Osteocyte (in vitro differentiated cells): ENCODE measurements around the gene ARHGEF26. TPM values are rescaled to one million over a fixed set of nuclear protein-coding genes. Genes with fewer than 3 reads are reported as not detected.

ENCODE experiments used
- DNase-seq: peaks from one replicate; pipeline ENCODE4 v3.0.0; 2021; ENCODE audit warnings: mixed read lengths; ENCODE audit not compliant: unreplicated experiment; ENCODE audit errors: extremely low spot score
- H3K27ac Mint-ChIP-seq: one replicate; pipeline ENCODE4 v1.8.0; 2021; ENCODE audit warnings: mild to moderate bottlenecking, mixed read lengths; ENCODE audit not compliant: unreplicated experiment
- H3K27me3 Mint-ChIP-seq: one replicate; pipeline ENCODE4 v1.8.0; 2021; ENCODE audit warnings: mixed read lengths; ENCODE audit not compliant: unreplicated experiment
- H3K36me3 Mint-ChIP-seq: one replicate; pipeline ENCODE4 v1.8.0; 2021; ENCODE audit warnings: mixed read lengths; ENCODE audit not compliant: unreplicated experiment
- H3K4me1 Mint-ChIP-seq: one replicate; pipeline ENCODE4 v1.8.0; 2021; ENCODE audit warnings: mixed read lengths; ENCODE audit not compliant: unreplicated experiment
- H3K4me3 Mint-ChIP-seq: one replicate; pipeline ENCODE4 v1.8.0; 2021; ENCODE audit warnings: mild to moderate bottlenecking, moderate library complexity, mixed read lengths; ENCODE audit not compliant: unreplicated experiment
- H3K9me3 Mint-ChIP-seq: one replicate; pipeline ENCODE4 v1.8.0; 2021; ENCODE audit warnings: mixed read lengths; ENCODE audit not compliant: unreplicated experiment
- CTCF ChIP-seq: fragments of 200-600 bp; sonication (generic); IDR thresholded peaks from 2 replicates; pipeline ENCODE4 v1.5.0; 2021; ENCODE audit warnings: antibody characterized with exemption, mild to moderate bottlenecking, moderate library complexity
- total RNA-seq: library from RNA; stranded (reverse); gene quantifications from 2 replicates; pipeline ENCODE4 v1.2.1, GENCODE V29; 2021

Gene ARHGEF26
- total RNA-seq, 1 donor from 2014 or later: 5.4 TPM

- no peak for TF ChIP-seq CTCF
- H3K4me3 Mint-ChIP-seq: no peak overlapping the region
- H3K27ac Mint-ChIP-seq: no peak overlapping the region
- H3K4me1 Mint-ChIP-seq: peaks cover 30% of the 10 kb centered on the region
- DNase-seq: no peak
- no peaks in the 10 kb centered on the region for H3K27me3 Mint-ChIP-seq
- no peaks in the 10 kb centered on the region for H3K36me3 Mint-ChIP-seq
- no peaks in the 10 kb centered on the region for H3K9me3 Mint-ChIP-seq
Measured at GRCh38 chr3:154229217-154229590, 108.0 kb downstream of the ARHGEF26 start.

DNA sequence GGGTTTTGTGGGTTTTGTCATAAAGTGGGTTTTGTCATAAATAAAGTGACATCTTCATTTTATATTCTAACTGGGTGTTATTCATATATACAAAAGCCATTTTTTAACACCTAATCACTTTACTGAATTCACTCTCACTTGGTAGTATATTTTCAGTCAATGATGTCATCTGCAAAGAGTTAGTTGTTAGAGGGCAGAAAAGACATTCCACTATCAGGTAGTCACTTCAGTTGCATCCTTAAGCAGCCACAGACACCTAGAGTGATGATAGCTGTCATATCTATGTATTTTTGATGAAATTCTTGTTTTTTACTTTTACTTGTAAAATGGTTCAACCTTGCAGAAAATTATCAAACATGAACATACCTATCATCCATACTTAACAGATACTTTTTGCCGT, 114.1 kb downstream of the ARHGEF26 start:
- no peaks in the 10 kb centered on the region for H3K27me3 Mint-ChIP-seq
- no peaks in the 10 kb centered on the region for H3K9me3 Mint-ChIP-seq
- H3K4me3 Mint-ChIP-seq: no peak overlapping the region
- no peak overlapping the region for H3K27ac Mint-ChIP-seq
- no peaks in the 10 kb centered on the region for H3K36me3 Mint-ChIP-seq
- no peak for TF ChIP-seq CTCF
- H3K4me1 Mint-ChIP-seq: no peaks in the 10 kb centered on the region
- DNase-seq: no peak

DNA sequence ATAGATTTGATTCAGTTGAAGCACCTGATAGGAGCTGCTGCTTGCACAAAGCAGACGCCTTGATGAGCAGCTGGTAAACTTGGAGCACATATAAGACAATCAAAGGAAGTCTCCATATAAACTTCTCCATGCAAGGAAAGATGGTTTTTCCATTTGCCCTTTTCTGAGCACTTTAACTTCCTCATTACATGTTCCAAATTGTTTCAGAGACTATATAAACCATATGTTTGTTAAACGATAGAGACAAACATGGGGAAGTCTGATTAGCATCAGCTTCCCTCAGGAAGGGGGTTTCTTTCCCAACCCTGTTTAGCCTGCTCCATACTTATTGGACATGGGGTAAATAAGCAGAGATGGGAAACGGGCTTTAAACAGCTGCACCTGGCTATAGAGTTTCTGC, 115.1 kb downstream of the ARHGEF26 start:
- Mint-ChIP-seq H3K4me1 (no peaks in the 10 kb centered on the region), H3K9me3 (no peaks in the 10 kb centered on the region), H3K36me3 (peaks cover 2% of the 10 kb centered on the region), H3K27ac (no peak overlapping the region), H3K4me3 (no peak overlapping the region), H3K27me3 (no peaks in the 10 kb centered on the region)
- no peak for TF ChIP-seq CTCF
- DNase-seq: no peak

DNA sequence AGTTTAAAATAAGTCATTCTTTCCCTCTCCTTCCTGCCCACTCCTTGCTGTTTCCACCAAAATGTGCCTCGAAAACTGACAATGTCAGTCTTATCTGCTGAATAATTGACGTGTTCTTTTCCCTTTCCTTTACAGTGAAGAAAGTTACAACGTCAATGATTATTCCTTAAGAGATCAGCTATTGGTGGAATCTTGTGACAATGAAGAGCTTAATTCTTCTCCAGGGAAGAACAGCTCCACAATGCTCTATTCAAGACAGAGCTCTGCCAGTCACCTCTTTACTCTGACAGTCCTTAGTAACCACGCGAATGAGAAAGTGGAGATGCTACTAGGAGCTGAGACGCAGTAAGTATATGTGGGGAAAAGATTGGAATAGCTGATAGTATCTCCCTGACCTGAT, 119.0 kb downstream of the ARHGEF26 start:
- Mint-ChIP-seq H3K27ac (no peak overlapping the region), H3K27me3 (no peaks in the 10 kb centered on the region), H3K4me3 (no peak overlapping the region), H3K36me3 (peaks cover 7% of the 10 kb centered on the region), H3K9me3 (no peaks in the 10 kb centered on the region), H3K4me1 (peaks cover 8% of the 10 kb centered on the region)
- no peak for DNase-seq
- no peak for TF ChIP-seq CTCF

- no peak overlapping the region for H3K4me3 Mint-ChIP-seq
- H3K9me3 Mint-ChIP-seq: no peaks in the 10 kb centered on the region
- H3K27ac Mint-ChIP-seq: no peak overlapping the region
- no peak for DNase-seq
- H3K4me1 Mint-ChIP-seq: peaks cover 8% of the 10 kb centered on the region
- peaks cover 7% of the 10 kb centered on the region for H3K36me3 Mint-ChIP-seq
- no peak for TF ChIP-seq CTCF
- H3K27me3 Mint-ChIP-seq: no peaks in the 10 kb centered on the region
Measured at GRCh38 chr3:154241496-154241895, 120.3 kb downstream of the ARHGEF26 start.
